Suprapubic skin (tissue), 4 donors: ENCODE data around the gene SLC16A13.
A peak's percentile ranks its signal among the peaks of the same experiment; 100 is the strongest.

ENCODE experiments used
- CTCF ChIP-seq, 2 donors: fragments of 200-600 bp in 1 of 2; fragments of 450-650 bp in 1 of 2; sonication (generic) in 1 of 2; IDR thresholded peaks; one replicate each; pipeline ENCODE4 v1.5.1; 2016 to 2019; ENCODE audit warnings: antibody characterized with exemption in 2 of 2, mild to moderate bottlenecking in 1 of 2, moderate library complexity in 1 of 2
- EP300 ChIP-seq: sonication (generic); formaldehyde crosslinking; IDR thresholded peaks from one replicate; pipeline ENCODE4 v1.6.1; 2017; ENCODE audit warnings: antibody characterized with exemption
- POLR2A ChIP-seq, 2 donors: fragments of 450-650 bp; IDR thresholded peaks; one replicate each; pipeline ENCODE4 v1.6.1; 2017; ENCODE audit warnings: antibody characterized with exemption in 2 of 2, mild to moderate bottlenecking in 2 of 2, moderate library complexity in 2 of 2
- POLR2AphosphoS5 ChIP-seq, 3 donors: sonication (generic); formaldehyde crosslinking; IDR thresholded peaks; one replicate each; pipeline ENCODE4 v1.6.1; 2017; ENCODE audit warnings: antibody characterized with exemption in 3 of 3

GRCh38 chr17:7035591-7036368 is at the start of gene SLC16A13:
- TF ChIP-seq POLR2A (IDR thresholded peaks at IDR 0.05) (peak in 1 of 2 donors; percentile 9), CTCF (IDR thresholded peaks at IDR 0.05) (no peak), POLR2AphosphoS5 (IDR thresholded peaks at IDR 0.05) (no peak), EP300 (no peak)
